Neural progenitor cell (in vitro differentiated cells): Measurements from ENCODE around the gene COL23A1.

Experiments
- EZH2 ChIP-seq: fragments of 200-600 bp; sonication (generic); IDR thresholded peaks from 2 replicates; pipeline ENCODE4 v1.6.1; 2017; ENCODE audit warnings: antibody characterized with exemption, mild to moderate bottlenecking, moderate library complexity
- TF ChIP-seq, protein P1 (sequence below): fragments of 200-600 bp; sonication (generic); IDR thresholded peaks from 2 replicates; pipeline ENCODE4 v1.5.1; 2017; ENCODE audit warnings: antibody characterized with exemption, mild to moderate bottlenecking

DNA sequence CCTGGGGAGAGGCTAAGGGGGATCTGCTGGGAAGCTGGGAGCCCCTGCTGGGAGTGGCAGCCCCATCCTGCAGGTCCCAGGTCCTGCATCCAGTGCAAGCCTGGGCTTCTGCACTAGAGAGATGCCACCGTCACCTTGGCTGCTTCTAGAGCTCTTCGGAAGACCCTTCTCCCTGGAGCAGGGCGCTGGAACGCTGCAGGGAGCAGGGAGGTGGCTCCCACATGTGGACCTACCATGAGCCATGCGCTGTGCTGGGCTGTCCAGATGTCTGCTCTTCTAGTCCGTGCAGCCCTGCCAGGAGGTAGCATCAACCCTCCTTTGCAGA lies 266.7 kb downstream of the COL23A1 start:
- TF ChIP-seq, protein P1, sequence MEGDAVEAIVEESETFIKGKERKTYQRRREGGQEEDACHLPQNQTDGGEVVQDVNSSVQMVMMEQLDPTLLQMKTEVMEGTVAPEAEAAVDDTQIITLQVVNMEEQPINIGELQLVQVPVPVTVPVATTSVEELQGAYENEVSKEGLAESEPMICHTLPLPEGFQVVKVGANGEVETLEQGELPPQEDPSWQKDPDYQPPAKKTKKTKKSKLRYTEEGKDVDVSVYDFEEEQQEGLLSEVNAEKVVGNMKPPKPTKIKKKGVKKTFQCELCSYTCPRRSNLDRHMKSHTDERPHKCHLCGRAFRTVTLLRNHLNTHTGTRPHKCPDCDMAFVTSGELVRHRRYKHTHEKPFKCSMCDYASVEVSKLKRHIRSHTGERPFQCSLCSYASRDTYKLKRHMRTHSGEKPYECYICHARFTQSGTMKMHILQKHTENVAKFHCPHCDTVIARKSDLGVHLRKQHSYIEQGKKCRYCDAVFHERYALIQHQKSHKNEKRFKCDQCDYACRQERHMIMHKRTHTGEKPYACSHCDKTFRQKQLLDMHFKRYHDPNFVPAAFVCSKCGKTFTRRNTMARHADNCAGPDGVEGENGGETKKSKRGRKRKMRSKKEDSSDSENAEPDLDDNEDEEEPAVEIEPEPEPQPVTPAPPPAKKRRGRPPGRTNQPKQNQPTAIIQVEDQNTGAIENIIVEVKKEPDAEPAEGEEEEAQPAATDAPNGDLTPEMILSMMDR: no peak
- no peak for TF ChIP-seq EZH2
